ENCODE data around the gene SFSWAP.

- TF ChIP-seq YY1 (IDR thresholded peaks at IDR 0.05; ENCODE audit: extremely low read depth, insufficient replicate concordance, low read depth, low read length) (no peak), CTCF (IDR thresholded peaks at IDR 0.05 in 2 of 3, conservative IDR thresholded peaks at IDR 0.05 in 1 of 3; ENCODE audit: borderline replicate concordance in 1 of 3, insufficient read depth in 1 of 3, low read depth in 2 of 3, low read length in 2 of 3) (no peak)
Observed at GRCh38 chr12:131677699-131678098, 33.2 kb upstream of the SFSWAP start.
